GM12878 (cell line): ENCODE data around the gene CADPS. TPM values are rescaled to one million over a fixed set of nuclear protein-coding genes. Genes with fewer than 3 reads are reported as not detected.

Experiments used
- ATAC-seq: fragments of 200-7000 bp; cut with Tn5 transposase; 3 replicates; pipeline ENCODE4 v1.9.1; 2020; ENCODE audit warnings: mild to moderate bottlenecking, moderate library complexity
- BruUV-seq: library from RNA; stranded (reverse); fragments of 400-500 nt; replicated peaks from 2 replicates; lab custom pipeline; 2021; lab: Mats Ljungman, UMichigan
- CTCF ChIA-PET: fragments of 300-600 bp; sonication (Branson Sonifier 250); formaldehyde crosslinking; extraction: SDS; loops from one replicate; lab custom pipeline; 2021; ENCODE audit warnings: inconsistent platforms; lab: Yijun Ruan, JAX
- POLR2A ChIA-PET: fragments of 350-600 bp; formaldehyde crosslinking; extraction: SDS; loops from one replicate; lab custom pipeline; 2021; ENCODE audit warnings: inconsistent platforms; lab: Charles Lee
- RAD21 ChIA-PET: fragments of 300-600 bp; sonication (Branson Sonifier 250); formaldehyde crosslinking; loops from one replicate; lab custom pipeline; 2023; ENCODE audit warnings: antibody characterized with exemption; ENCODE audit not compliant: unreplicated experiment; lab: Charles Lee
- SMC1A ChIA-PET: fragments of 300-600 bp; sonication (Branson Sonifier 250); formaldehyde crosslinking; loops from one replicate; lab custom pipeline; 2023; ENCODE audit not compliant: unreplicated experiment, uncharacterized antibody; lab: Charles Lee
- DNase-seq: peaks from one replicate; pipeline ENCODE4 v3.0.0-alpha.2; 2011; ENCODE audit warnings: low read depth, low spot score
- FAIRE-seq: peaks from 3 replicates; lab custom pipeline; 2011; peaks lifted over from hg19 to GRCh38; lab: Jason Lieb, UNC
- H2AFZ ChIP-seq: 2 replicates; pipeline ENCODE4 v1.6.0; 2011; ENCODE audit warnings: low read depth, low read length, control low read depth; ENCODE audit not compliant: control insufficient read depth
- H3K27ac ChIP-seq: 2 replicates; pipeline ENCODE4 v1.5.1; 2011; ENCODE audit warnings: control low read depth; ENCODE audit not compliant: control insufficient read depth, insufficient read depth
- H3K27me3 ChIP-seq, 2 experiments: replicated peaks in 1 of 2; 2 replicates each; pipeline versions ENCODE4 v1.6.0 to v1.6.1; 2011; ENCODE audit warnings: low read length in 1 of 2; ENCODE audit not compliant: control insufficient read depth in 2 of 2, insufficient read depth in 2 of 2
- H3K36me3 ChIP-seq, 2 experiments: 2 replicates each; pipeline ENCODE4 v1.5.1; 2011; ENCODE audit warnings: low read length in 1 of 2; ENCODE audit not compliant: control insufficient read depth in 2 of 2, insufficient read depth in 2 of 2
- H3K4me1 ChIP-seq: 2 replicates; pipeline ENCODE4 v1.6.1; 2011; ENCODE audit warnings: mild to moderate bottlenecking, low read length, moderate library complexity, mixed read lengths; ENCODE audit not compliant: control insufficient read depth, insufficient read depth
- H3K4me2 ChIP-seq: 2 replicates; pipeline ENCODE4 v1.6.0; 2011; ENCODE audit warnings: control low read depth; ENCODE audit not compliant: control insufficient read depth, insufficient read depth
- H3K4me3 ChIP-seq: fragments of 200-600 bp; sonication (generic); 2 replicates; pipeline ENCODE4 v1.5.1; 2016
- H3K79me2 ChIP-seq: 2 replicates; pipeline ENCODE4 v1.6.0; 2011; ENCODE audit warnings: low read length; ENCODE audit not compliant: control insufficient read depth, insufficient read depth
- H3K9ac ChIP-seq: 2 replicates; pipeline ENCODE4 v1.8.0; 2011; ENCODE audit warnings: low read length, control low read depth, mixed read lengths; ENCODE audit not compliant: control insufficient read depth, insufficient read depth
- H3K9me3 ChIP-seq: replicated peaks from 3 replicates; pipeline ENCODE4 v1.5.1; 2011; ENCODE audit warnings: mild to moderate bottlenecking, low read length; ENCODE audit not compliant: control insufficient read depth, insufficient read depth
- H4K20me1 ChIP-seq: 2 replicates; pipeline ENCODE4 v1.6.0; 2011; ENCODE audit not compliant: control insufficient read depth, insufficient read depth
- CBX5 ChIP-seq: sonication (generic); IDR thresholded peaks from 2 replicates; pipeline ENCODE4 v1.6.1; 2016; ENCODE audit warnings: low read depth, moderate library complexity, mild to moderate bottlenecking, inconsistent platforms
- FOXM1 ChIP-seq: IDR thresholded peaks from 2 replicates; pipeline ENCODE4 v1.6.1; 2012; ENCODE audit warnings: low read depth, mild to moderate bottlenecking, inconsistent platforms, low read length, moderate library complexity
- HDGF ChIP-seq: fragments of 450-650 bp; IDR thresholded peaks from 2 replicates; pipeline ENCODE4 v1.6.1; 2016; ENCODE audit warnings: antibody characterized with exemption
- IRF4 ChIP-seq: IDR thresholded peaks from 2 replicates; pipeline ENCODE4 v1.6.1; 2011; ENCODE audit warnings: low read depth, low read length
- JUNB ChIP-seq: IDR thresholded peaks from 2 replicates; pipeline ENCODE4 v1.6.1; 2016; ENCODE audit warnings: antibody characterized with exemption, mild to moderate bottlenecking
- KLF5 ChIP-seq: fragments of 450-650 bp; IDR thresholded peaks from 2 replicates; pipeline ENCODE4 v1.6.1; 2014; ENCODE audit warnings: mild to moderate bottlenecking; ENCODE audit not compliant: partially characterized antibody
- RAD51 ChIP-seq: fragments of 450-650 bp; IDR thresholded peaks from 2 replicates; pipeline ENCODE4 v1.6.1; 2016; ENCODE audit warnings: moderate library complexity, mild to moderate bottlenecking, inconsistent platforms
- RCOR1 ChIP-seq: conservative IDR thresholded peaks from 2 replicates; pipeline ENCODE4 v1.6.1; 2012; ENCODE audit warnings: low read depth, low read length, improper control_type of control experiment
- RFX5 ChIP-seq: IDR thresholded peaks from 2 replicates; pipeline ENCODE4 v1.6.1; 2011; ENCODE audit warnings: low read depth, low read length, improper control_type of control experiment
- SP1 ChIP-seq: IDR thresholded peaks from one replicate; pipeline ENCODE4 v1.6.1; 2011; ENCODE audit warnings: low read depth, low read length
- SRF ChIP-seq, 2 experiments: IDR thresholded peaks; 2 replicates each; pipeline ENCODE4 v1.6.1; 2011; ENCODE audit warnings: low read depth in 2 of 2, low read length in 2 of 2, mild to moderate bottlenecking in 1 of 2, moderate library complexity in 1 of 2
- WGBS: methylation state at CpG from one replicate; pipeline ENCODE4 v1.1.6; 2016; ENCODE audit warnings: low lambda C conversion rate; ENCODE audit not compliant: insufficient replicate concordance, insufficient coverage; ENCODE audit errors: missing lambda C conversion rate; 5-methylcytosine and 5-hydroxymethylcytosine counted together
- in situ Hi-C: fragments of 300-500 bp; cut with MboI; formaldehyde crosslinking; loops from 9 replicates; pipeline ENCODE4 v1.14.3; 2018; ENCODE audit warnings: mixed read lengths
- intact Hi-C: fragments of 100-400 bp; cut with micrococcal nuclease; formaldehyde crosslinking; loops from one replicate; pipeline ENCODE4 v1.14.2; 2022; ENCODE audit not compliant: unreplicated experiment
- polyA plus RNA-seq, 11 experiments: library from polyadenylated mRNA; depleted of rRNA in 4 of 11; unstranded in 6 of 11; stranded (reverse) in 5 of 11; fragments of >200 nt; fragmentation: Nextera tagmentation in 4 of 11; fragmentation: Illumina TruSeq in 1 of 11; extraction: Ambion mirVana in 4 of 11; extraction: Trizol in 1 of 11; gene quantifications; 1 replicate in 1 of 11; 2 replicates in 10 of 11; pipeline versions ENCODE4 v1.2.1 to v1.2.3, GENCODE V29; 2011 to 2016; ENCODE audit warnings: inconsistent platforms in 2 of 11, missing spikeins in 2 of 11, low read depth in 1 of 11
- total RNA-seq, 4 experiments: library from RNA; depleted of rRNA in 3 of 4; stranded (reverse); fragments of >200 nt in 3 of 4; fragmentation: Illumina TruSeq in 1 of 4; extraction: Trizol in 1 of 4; gene quantifications; 2 replicates each; pipeline versions ENCODE4 v1.2.1 to v1.2.3, GENCODE V29; 2013 to 2021
- TF ChIP-seq, protein P1 (sequence below): fragments of 450-650 bp; IDR thresholded peaks from 2 replicates; pipeline ENCODE4 v1.6.1; 2016; ENCODE audit warnings: mild to moderate bottlenecking, moderate library complexity, borderline replicate concordance
- TF ChIP-seq, protein P2 (sequence below): fragments of 450-650 bp; IDR thresholded peaks from 2 replicates; pipeline ENCODE4 v1.6.1; 2018; ENCODE audit warnings: mild to moderate bottlenecking, low read depth, moderate library complexity; ENCODE audit not compliant: partially characterized antibody

Gene CADPS
- total and polyA plus RNA-seq, 10 of the 15 experiments (the other 5 are each of a cell fraction or from before 2014, with no cell fraction given), result 0.20 TPM; not detected in 9

DNA sequence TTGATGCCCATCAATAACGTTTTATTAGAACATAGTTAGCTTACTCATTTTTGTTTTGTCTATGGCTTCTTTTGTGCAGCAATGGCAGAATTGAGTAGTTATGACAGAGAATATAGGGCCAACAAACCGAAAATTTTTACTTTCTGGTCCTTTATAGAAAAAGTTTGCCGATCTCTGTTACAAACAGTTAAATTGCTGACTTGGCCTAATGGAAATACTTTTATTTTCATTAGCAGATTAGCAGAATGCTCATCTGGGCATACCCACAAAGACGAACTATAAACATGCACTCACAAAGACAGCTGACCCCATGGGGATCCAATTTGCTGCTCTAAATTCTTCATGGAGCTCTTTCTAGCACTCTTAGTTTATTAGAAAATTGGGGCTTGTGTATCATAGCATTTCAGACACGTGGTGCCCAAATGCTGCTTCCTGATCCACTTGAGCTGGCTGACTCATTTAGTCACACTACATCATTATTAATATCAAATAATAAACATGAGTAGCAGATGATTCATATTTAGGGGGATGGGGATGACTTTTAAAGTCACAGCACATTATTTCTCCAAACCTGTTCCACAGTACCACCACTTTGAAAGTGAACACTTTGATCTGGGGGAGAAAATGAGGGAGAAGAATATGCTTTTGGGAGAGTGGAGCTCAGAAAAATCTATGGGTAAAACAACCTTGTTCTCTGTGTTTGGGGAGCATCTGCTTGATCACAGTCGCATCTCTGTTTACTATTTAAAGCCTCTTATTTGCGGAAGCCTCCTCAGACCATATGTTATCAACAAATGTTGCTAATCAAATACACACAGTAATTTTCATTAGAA lies 273.8 kb downstream of the CADPS start:
- Histone ChIP-seq H3K79me2 (no peaks in the 10 kb centered on the region), H3K27me3 (no peaks in the 10 kb centered on the region), H3K27ac (no peak overlapping the region), H3K4me1 (no peaks in the 10 kb centered on the region), H2AFZ (no peak overlapping the region), H3K4me2 (no peak overlapping the region), H3K9me3 (no peaks in the 10 kb centered on the region), H3K9ac (no peak overlapping the region), H4K20me1 (no peaks in the 10 kb centered on the region), H3K36me3 (no peaks in the 10 kb centered on the region), H3K4me3 (no peak overlapping the region)
- in situ Hi-C loops (loop anchor here (25.0 kb wide), 1 partner anchor 1211 kb away; the partner anchor contains the start of gene C3orf49), intact Hi-C loops (no loop called here)
- no peak for FAIRE-seq
- ChIA-PET CTCF (interaction anchor here (1.1 kb wide), 1 partner anchor 21 kb away, joined by 3 read pairs; no protein-coding TSS in a partner anchor), RAD21 (no interaction called here), POLR2A (no interaction called here), SMC1A (no interaction called here)
- no peak for ATAC-seq
- TF ChIP-seq IRF4 (no peak), SRF (IDR thresholded peaks at IDR 0.05; ENCODE audit: low read depth in 2 of 2, low read length in 2 of 2) (no peak), FOXM1 (no peak), JUNB (no peak), RCOR1 (no peak), RFX5 (no peak), KLF5 (no peak), HDGF (no peak), RAD51 (no peak), SP1 (no peak), CBX5 (no peak)
- TF ChIP-seq, protein P1, sequence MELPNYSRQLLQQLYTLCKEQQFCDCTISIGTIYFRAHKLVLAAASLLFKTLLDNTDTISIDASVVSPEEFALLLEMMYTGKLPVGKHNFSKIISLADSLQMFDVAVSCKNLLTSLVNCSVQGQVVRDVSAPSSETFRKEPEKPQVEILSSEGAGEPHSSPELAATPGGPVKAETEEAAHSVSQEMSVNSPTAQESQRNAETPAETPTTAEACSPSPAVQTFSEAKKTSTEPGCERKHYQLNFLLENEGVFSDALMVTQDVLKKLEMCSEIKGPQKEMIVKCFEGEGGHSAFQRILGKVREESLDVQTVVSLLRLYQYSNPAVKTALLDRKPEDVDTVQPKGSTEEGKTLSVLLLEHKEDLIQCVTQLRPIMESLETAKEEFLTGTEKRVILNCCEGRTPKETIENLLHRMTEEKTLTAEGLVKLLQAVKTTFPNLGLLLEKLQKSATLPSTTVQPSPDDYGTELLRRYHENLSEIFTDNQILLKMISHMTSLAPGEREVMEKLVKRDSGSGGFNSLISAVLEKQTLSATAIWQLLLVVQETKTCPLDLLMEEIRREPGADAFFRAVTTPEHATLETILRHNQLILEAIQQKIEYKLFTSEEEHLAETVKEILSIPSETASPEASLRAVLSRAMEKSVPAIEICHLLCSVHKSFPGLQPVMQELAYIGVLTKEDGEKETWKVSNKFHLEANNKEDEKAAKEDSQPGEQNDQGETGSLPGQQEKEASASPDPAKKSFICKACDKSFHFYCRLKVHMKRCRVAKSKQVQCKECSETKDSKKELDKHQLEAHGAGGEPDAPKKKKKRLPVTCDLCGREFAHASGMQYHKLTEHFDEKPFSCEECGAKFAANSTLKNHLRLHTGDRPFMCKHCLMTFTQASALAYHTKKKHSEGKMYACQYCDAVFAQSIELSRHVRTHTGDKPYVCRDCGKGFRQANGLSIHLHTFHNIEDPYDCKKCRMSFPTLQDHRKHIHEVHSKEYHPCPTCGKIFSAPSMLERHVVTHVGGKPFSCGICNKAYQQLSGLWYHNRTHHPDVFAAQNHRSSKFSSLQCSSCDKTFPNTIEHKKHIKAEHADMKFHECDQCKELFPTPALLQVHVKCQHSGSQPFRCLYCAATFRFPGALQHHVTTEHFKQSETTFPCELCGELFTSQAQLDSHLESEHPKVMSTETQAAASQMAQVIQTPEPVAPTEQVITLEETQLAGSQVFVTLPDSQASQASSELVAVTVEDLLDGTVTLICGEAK, result no peak
- TF ChIP-seq, protein P2, sequence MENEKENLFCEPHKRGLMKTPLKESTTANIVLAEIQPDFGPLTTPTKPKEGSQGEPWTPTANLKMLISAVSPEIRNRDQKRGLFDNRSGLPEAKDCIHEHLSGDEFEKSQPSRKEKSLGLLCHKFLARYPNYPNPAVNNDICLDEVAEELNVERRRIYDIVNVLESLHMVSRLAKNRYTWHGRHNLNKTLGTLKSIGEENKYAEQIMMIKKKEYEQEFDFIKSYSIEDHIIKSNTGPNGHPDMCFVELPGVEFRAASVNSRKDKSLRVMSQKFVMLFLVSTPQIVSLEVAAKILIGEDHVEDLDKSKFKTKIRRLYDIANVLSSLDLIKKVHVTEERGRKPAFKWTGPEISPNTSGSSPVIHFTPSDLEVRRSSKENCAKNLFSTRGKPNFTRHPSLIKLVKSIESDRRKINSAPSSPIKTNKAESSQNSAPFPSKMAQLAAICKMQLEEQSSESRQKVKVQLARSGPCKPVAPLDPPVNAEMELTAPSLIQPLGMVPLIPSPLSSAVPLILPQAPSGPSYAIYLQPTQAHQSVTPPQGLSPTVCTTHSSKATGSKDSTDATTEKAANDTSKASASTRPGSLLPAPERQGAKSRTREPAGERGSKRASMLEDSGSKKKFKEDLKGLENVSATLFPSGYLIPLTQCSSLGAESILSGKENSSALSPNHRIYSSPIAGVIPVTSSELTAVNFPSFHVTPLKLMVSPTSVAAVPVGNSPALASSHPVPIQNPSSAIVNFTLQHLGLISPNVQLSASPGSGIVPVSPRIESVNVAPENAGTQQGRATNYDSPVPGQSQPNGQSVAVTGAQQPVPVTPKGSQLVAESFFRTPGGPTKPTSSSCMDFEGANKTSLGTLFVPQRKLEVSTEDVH, result no peak
- BruUV-seq, result no TSS peak
- no peak for DNase-seq
- 34% methylated on average over 7 of the region's 7 CpGs for WGBS
